NCI-H748 treated with DMSO at 0.1 percent for 48 hours (cell line): ENCODE data around the gene BBS9.

Experiments
- DNase-seq: peaks from one replicate; lab custom pipeline; 2025; lab: John Stamatoyannopoulos, UW

The BBS9 gene

DNA sequence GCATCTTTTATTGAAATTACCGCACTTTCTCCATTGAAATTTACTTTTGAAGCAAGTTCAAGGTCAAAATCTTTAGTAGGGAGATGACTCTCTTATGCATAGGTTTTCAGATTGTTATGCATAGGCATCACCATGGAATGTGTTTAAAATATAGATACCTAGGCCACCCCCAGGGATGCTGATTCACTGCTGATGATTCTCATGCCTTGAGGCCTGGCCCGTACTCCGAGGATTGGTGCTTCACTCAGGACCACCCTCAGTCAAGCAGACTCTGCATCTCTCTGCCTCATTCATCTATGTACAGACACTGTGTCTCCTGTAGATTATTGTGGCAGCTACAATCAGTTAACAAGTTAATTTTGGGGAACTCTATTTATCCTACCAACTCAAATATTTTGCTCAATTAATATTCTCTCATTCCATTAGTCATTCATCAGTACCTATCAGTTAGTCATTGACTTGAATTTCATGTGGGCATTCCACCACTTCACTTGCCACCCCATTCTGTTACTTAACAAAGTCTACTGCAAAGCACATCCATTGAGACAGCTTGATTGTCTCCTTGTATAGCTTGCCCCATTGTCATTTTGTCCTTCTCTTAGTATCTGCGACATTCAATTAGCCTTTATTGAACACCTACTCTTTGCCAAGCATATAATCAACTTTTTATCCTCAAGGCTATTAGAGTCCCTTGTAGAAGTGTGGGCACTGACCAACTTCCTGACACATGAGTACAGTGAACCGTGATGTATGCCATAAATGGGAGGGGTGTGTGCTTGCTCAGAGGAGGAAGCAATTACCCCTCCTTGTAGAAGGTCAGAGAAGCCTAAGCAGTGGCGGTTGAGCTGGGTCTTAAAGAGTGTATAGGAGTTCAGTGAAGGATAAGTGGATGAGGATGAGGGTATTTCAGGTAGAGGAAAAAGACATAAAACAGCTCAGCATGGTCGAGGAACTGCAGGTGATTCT is 520.4 kb downstream of the BBS9 start:
- DNase-seq = no peak

DNA sequence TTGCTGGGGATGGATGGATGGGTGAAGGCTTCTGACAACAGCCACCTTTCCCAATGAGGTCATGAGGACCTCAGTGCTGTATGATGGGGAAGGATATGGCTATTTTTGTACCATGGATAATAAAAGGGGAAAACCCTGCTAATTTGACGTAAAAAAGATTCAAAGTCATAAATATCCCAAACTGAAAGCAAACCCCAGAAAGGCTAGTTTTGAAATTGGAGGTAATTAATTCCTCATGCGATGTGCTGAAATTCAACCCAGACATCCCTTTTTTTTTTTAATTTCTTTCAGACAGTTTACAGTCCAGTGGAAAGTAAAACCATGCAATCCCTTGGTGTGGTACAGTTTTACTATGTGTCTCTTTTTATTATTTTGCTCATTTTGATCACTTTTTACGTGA is 521.5 kb downstream of the BBS9 start:
- no peak for DNase-seq

DNA sequence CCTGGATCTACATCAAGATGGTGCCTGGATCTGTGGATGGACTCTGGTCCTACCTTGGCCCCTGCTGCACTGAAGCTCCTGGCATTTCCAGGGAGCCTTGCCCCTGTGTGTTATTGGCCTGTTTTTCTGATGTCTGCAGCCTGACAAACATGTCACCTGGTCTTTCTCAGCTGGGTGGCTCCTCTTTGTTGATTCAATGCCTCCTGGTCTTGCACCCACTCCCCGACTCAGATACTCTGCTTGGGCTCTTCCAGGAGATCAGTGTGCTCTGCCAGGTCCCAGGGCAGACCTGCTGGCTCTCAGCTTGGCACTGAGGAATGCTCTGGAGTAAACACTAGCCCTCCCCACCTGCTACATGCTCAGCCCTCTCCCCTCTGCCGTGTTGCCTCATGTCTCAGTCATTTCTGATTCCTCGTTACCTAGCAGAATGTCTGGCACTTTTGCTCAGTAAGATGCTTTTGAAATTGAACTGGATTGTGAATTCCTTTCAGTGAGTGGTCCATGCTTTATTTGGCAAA is 522.7 kb downstream of the BBS9 start:
- DNase-seq = no peak

DNA sequence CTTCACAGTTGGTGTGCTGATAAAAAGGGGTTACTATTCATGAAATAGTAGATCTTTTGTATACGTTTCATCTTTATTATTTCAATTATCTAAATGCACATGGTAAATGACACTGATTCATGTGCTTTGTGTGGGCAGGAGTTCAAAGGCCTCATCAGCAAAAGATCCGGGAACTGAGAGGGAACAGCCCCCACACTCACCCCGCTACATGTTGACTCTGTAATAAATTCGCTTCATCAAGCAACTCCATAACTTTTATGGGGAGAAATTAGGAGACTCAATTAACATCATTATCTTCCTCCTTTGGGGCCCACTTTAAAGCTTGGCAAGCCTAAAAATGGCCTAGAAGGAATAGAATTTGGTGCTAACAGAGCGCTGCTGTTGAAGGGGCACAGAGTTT is 525.3 kb downstream of the BBS9 start:
- no peak for DNase-seq
